Measurements from ENCODE around the gene SERPINC1. TPM values are rescaled to one million over a fixed set of nuclear protein-coding genes. Genes with fewer than 3 reads are reported as not detected.

SERPINC1 gene
- 0.13 to 0.15 TPM (median 0.14 TPM) in 3 of 5 replicates, not detected in the others for total RNA-seq (2022; extraction: Qiagen RNA extraction; ENCODE audit: low read depth)

GRCh38 chr1:173917149-173917548, at the start of gene SERPINC1:
SERPINC1 (minus strand) TSS chr1:173917327; CDS start chr1:173917259, 68 bp downstream.

GRCh38 chr1:173868266-173869020, 48.7 kb downstream of the SERPINC1 start, which contains the start of gene ZBTB37:
ZBTB37 (plus strand) TSS chr1:173868380; CDS start chr1:173870226, 1,846 bp downstream.

GRCh38 chr1:173867753-173868265, 49.3 kb downstream of the SERPINC1 start, which contains the start of gene GAS5:
GAS5 (minus strand) TSS chr1:173867989.

Other genes with a start within 250 kb of the SERPINC1 start
- gene ANKRD45, start 247.5 kb downstream of the SERPINC1 start, total RNA-seq (2022; extraction: Qiagen RNA extraction; ENCODE audit: low read depth) = 0.15 TPM in 2 of 5 replicates, not detected in the others
- gene KLHL20, start 202.3 kb downstream of the SERPINC1 start, total RNA-seq (2022; extraction: Qiagen RNA extraction; ENCODE audit: low read depth) = 9.4 to 15.5 TPM (median 12.4 TPM) in 5 replicates
- 37.2 to 46.4 TPM (median 42.7 TPM) in 5 replicates for gene DARS2, start 92.7 kb downstream of the SERPINC1 start, total RNA-seq (2022; extraction: Qiagen RNA extraction; ENCODE audit: low read depth)
- gene CENPL, start 92.4 kb downstream of the SERPINC1 start, total RNA-seq (2022; extraction: Qiagen RNA extraction; ENCODE audit: low read depth) = 10.2 to 12.4 TPM (median 11.4 TPM) in 5 replicates
- 279 to 334 TPM (median 309 TPM) in 5 replicates for gene GAS5, start 49.3 kb downstream of the SERPINC1 start, total RNA-seq (2022; extraction: Qiagen RNA extraction; ENCODE audit: low read depth)
- 0.94 to 1.4 TPM (median 1.3 TPM) in 5 replicates for gene ZBTB37, start 48.9 kb downstream of the SERPINC1 start, total RNA-seq (2022; extraction: Qiagen RNA extraction; ENCODE audit: low read depth)
- gene RC3H1, start 105.0 kb upstream of the SERPINC1 start, total RNA-seq (2022; extraction: Qiagen RNA extraction; ENCODE audit: low read depth) = 5.2 to 9.5 TPM (median 5.5 TPM) in 5 replicates
- 4.4 to 6.7 TPM (median 5.3 TPM) in 5 replicates for gene RABGAP1L, start 242.2 kb upstream of the SERPINC1 start, total RNA-seq (2022; extraction: Qiagen RNA extraction; ENCODE audit: low read depth)